Loucy (cell line): Measurements from ENCODE around the gene HPCAL4.
A peak's percentile ranks its signal among the peaks of the same experiment; 100 is the strongest.

Experiments used
- EZH2phosphoT487 ChIP-seq: fragments of 200-600 bp; IDR thresholded peaks from 2 replicates; pipeline ENCODE4 v1.6.1; 2018; ENCODE audit warnings: antibody characterized with exemption, mild to moderate bottlenecking, moderate library complexity, borderline replicate concordance
- TF ChIP-seq, protein P1 (sequence below): fragments of 200-600 bp; sonication (generic); conservative IDR thresholded peaks from 2 replicates; pipeline ENCODE4 v1.5.1; 2014; ENCODE audit warnings: mild to moderate bottlenecking, antibody characterized with exemption, low read length

DNA sequence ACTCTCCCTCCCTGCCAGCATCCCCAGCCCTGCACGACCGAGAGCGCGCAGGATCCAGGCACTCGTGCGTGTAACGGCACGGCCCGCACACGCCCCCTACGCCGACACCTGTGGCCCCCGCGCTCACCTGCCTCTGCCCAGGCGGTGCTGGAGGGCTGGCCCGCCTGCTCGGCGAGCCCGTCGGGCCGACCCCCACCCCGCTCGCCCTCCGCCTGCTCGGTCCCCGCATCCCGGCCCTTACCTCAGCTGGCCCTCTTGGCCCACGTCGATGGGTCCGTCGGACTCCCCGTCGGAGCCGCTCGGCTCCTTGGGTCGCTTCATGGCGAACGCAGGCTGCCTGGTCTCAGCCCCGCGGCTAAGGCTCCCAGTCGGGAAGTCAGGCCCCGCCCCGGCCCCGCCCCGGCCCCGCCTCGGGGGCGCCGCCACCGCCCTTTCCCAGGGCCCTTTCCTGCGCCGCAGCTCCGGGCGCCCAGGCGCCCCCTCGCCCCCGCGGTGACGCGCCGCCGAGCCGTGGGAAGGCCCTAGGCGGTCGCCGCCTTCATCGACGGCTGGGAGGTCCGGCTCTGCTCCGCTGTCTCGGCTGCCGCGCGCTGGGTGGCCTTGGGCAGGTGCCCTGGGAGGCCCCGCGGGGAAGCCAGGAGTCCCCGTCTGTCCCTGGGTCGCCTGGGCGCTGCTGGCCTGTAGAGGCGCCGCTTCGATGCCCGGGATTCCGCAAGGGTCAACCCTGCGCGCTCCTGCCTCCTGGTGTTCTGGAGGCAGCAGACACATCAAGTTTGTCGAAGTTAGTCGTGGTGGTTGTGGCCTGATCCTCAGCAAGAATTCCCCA, 51.7 kb downstream of the HPCAL4 start, which contains the start of gene HEYL:
- no peak for TF ChIP-seq EZH2phosphoT487
- TF ChIP-seq, protein P1, sequence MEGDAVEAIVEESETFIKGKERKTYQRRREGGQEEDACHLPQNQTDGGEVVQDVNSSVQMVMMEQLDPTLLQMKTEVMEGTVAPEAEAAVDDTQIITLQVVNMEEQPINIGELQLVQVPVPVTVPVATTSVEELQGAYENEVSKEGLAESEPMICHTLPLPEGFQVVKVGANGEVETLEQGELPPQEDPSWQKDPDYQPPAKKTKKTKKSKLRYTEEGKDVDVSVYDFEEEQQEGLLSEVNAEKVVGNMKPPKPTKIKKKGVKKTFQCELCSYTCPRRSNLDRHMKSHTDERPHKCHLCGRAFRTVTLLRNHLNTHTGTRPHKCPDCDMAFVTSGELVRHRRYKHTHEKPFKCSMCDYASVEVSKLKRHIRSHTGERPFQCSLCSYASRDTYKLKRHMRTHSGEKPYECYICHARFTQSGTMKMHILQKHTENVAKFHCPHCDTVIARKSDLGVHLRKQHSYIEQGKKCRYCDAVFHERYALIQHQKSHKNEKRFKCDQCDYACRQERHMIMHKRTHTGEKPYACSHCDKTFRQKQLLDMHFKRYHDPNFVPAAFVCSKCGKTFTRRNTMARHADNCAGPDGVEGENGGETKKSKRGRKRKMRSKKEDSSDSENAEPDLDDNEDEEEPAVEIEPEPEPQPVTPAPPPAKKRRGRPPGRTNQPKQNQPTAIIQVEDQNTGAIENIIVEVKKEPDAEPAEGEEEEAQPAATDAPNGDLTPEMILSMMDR, result peak; percentile 43
